Thoracic aorta endothelial cell (primary cell): ENCODE data around the gene SPRN. TPM values are rescaled to one million over a fixed set of nuclear protein-coding genes. Genes with fewer than 3 reads are reported as not detected.

Experiments used
- small RNA-seq: library from RNA; depleted of rRNA; stranded (forward); fragments of <200 nt; gene quantifications from one replicate; pipeline ENCODE3, GENCODE V24; 2012
- total RNA-seq: library from RNA; depleted of rRNA; stranded (reverse); fragments of >200 nt; gene quantifications from 2 replicates; pipeline ENCODE4 v1.2.3, GENCODE V29; 2012

Gene SPRN
- total RNA-seq, result not detected in 2 replicates

GRCh38 chr10:133424601-133425000 is at the start of gene SPRN:
SPRN (minus strand) TSS chr10:133424625; CDS start chr10:133423681, 944 bp downstream.

GRCh38 chr10:133453516-133454203 is 29.2 kb upstream of the SPRN start, which contains the start of gene SCART1:
SCART1 (plus strand) TSS chr10:133453945; CDS start chr10:133453998, 53 bp downstream.

GRCh38 chr10:133394064-133394663 is 30.3 kb downstream of the SPRN start, which contains the start of gene MTG1:
MTG1 (plus strand) TSS chr10:133394157; CDS start chr10:133394221, 64 bp downstream.

GRCh38 chr10:133379152-133379800 is 45.1 kb downstream of the SPRN start, which contains the start of gene PAOX:
PAOX (plus strand) TSS chr10:133379262; CDS start chr10:133379317, 55 bp downstream.

GRCh38 chr10:133373174-133374090 is 51.0 kb downstream of the SPRN start, which contains the start of gene ECHS1:
ECHS1 (minus strand) TSS chr10:133373354; CDS start chr10:133373333, 21 bp downstream.

Small RNA genes within 50 kb of the gene (small RNA-seq; reads per million reads assigned to genes)
- not detected for gene AL360181.4
- gene MIR3944, result 0.21 reads per million

Other genes with a start within 250 kb of the SPRN start
- not detected in 2 replicates for gene UTF1, start 194.4 kb downstream of the SPRN start, total RNA-seq
- gene VENTX, start 186.8 kb downstream of the SPRN start, total RNA-seq, result not detected in 2 replicates
- gene ADAM8, start 147.8 kb downstream of the SPRN start, total RNA-seq, result 0.07 and 0.13 TPM in 2 replicates
- gene TUBGCP2, start 115.8 kb downstream of the SPRN start, total RNA-seq, result 47.2 and 59.9 TPM in 2 replicates
- 24.2 and 25.9 TPM in 2 replicates for gene ZNF511, start 115.7 kb downstream of the SPRN start, total RNA-seq
- gene CALY, start 87.7 kb downstream of the SPRN start, total RNA-seq, result not detected in 2 replicates
- not detected in 2 replicates for gene PRAP1, start 77.3 kb downstream of the SPRN start, total RNA-seq
- gene FUOM, start 66.6 kb downstream of the SPRN start, total RNA-seq, result 17.0 and 18.4 TPM in 2 replicates
- gene ECHS1, start 51.3 kb downstream of the SPRN start, total RNA-seq, result 62.0 and 63.2 TPM in 2 replicates
- gene PAOX, start 45.4 kb downstream of the SPRN start, total RNA-seq, result 3.9 and 4.6 TPM in 2 replicates
- 40.7 and 45.3 TPM in 2 replicates for gene MTG1, start 30.5 kb downstream of the SPRN start, total RNA-seq
- gene SCART1, start 29.3 kb upstream of the SPRN start, total RNA-seq, result 0.66 and 0.86 TPM in 2 replicates
- not detected in 2 replicates for gene CYP2E1, start 102.7 kb upstream of the SPRN start, total RNA-seq
- 0.14 TPM in 1 of 2 replicates, not detected in the other for gene SYCE1, start 141.0 kb upstream of the SPRN start, total RNA-seq
- not detected in 2 replicates for gene FRG2B, start 202.2 kb upstream of the SPRN start, total RNA-seq